Loucy (cell line): ENCODE data around the gene ANAPC5.

Source experiments
- H2AFZ ChIP-seq: fragments of 200-600 bp; sonication (generic); 2 replicates; pipeline ENCODE4 v1.6.0; 2016; ENCODE audit warnings: antibody characterized with exemption, mild to moderate bottlenecking, low read length, moderate library complexity
- H3F3A ChIP-seq: fragments of 200-600 bp; 2 replicates; pipeline ENCODE4 v1.6.0; 2016; ENCODE audit warnings: antibody characterized with exemption, low read depth, mild to moderate bottlenecking
- H3K27me3 ChIP-seq: fragments of 200-600 bp; sonication (generic); 2 replicates; pipeline ENCODE4 v1.6.1; 2014; ENCODE audit warnings: low read length, mild to moderate bottlenecking; ENCODE audit not compliant: insufficient read depth, poor library complexity, severe bottlenecking
- H3K36me3 ChIP-seq: fragments of 200-600 bp; sonication (generic); 2 replicates; pipeline ENCODE4 v1.6.1; 2016; ENCODE audit warnings: low read length; ENCODE audit not compliant: insufficient read depth
- H3K4me1 ChIP-seq: fragments of 200-600 bp; sonication (generic); 2 replicates; pipeline ENCODE4 v1.5.1; 2014; ENCODE audit warnings: low read length, mild to moderate bottlenecking; ENCODE audit not compliant: insufficient read depth, poor library complexity, severe bottlenecking
- H3K4me2 ChIP-seq: fragments of 200-600 bp; sonication (generic); 2 replicates; pipeline ENCODE4 v1.6.0; 2014; ENCODE audit warnings: antibody characterized with exemption, low read length, low read depth, mild to moderate bottlenecking; ENCODE audit not compliant: poor library complexity, severe bottlenecking
- H3K4me3 ChIP-seq: fragments of 200-600 bp; sonication (generic); 2 replicates; pipeline ENCODE4 v1.5.1; 2014; ENCODE audit warnings: low read length, mild to moderate bottlenecking, mixed read lengths; ENCODE audit not compliant: poor library complexity, severe bottlenecking
- H3K79me2 ChIP-seq: fragments of 200-600 bp; sonication (generic); 2 replicates; pipeline ENCODE4 v1.6.1; 2014; ENCODE audit warnings: low read length; ENCODE audit not compliant: insufficient read depth
- H3K9ac ChIP-seq: fragments of 200-600 bp; sonication (generic); 2 replicates; pipeline ENCODE4 v1.6.0; 2014; ENCODE audit warnings: mild to moderate bottlenecking, low read depth, low read length, moderate library complexity; ENCODE audit not compliant: poor library complexity, severe bottlenecking
- H3K9me2 ChIP-seq: fragments of 200-600 bp; sonication (generic); replicated peaks from 2 replicates; pipeline ENCODE4 v1.6.1; 2016; ENCODE audit warnings: low read depth, low read length, mixed read lengths
- H3K9me3 ChIP-seq: fragments of 200-600 bp; sonication (generic); 2 replicates; pipeline ENCODE4 v1.6.1; 2014; ENCODE audit warnings: mild to moderate bottlenecking, antibody characterized with exemption, low read length, low read depth; ENCODE audit not compliant: insufficient read depth
- H4K20me1 ChIP-seq: fragments of 200-600 bp; sonication (generic); 2 replicates; pipeline ENCODE4 v1.6.0; 2014; ENCODE audit warnings: antibody characterized with exemption, low read length, mild to moderate bottlenecking; ENCODE audit not compliant: insufficient read depth, poor library complexity, severe bottlenecking
- EZH2phosphoT487 ChIP-seq: fragments of 200-600 bp; IDR thresholded peaks from 2 replicates; pipeline ENCODE4 v1.6.1; 2018; ENCODE audit warnings: antibody characterized with exemption, mild to moderate bottlenecking, moderate library complexity, borderline replicate concordance
- TF ChIP-seq, protein P1 (sequence below): fragments of 200-600 bp; sonication (generic); conservative IDR thresholded peaks from 2 replicates; pipeline ENCODE4 v1.5.1; 2014; ENCODE audit warnings: mild to moderate bottlenecking, antibody characterized with exemption, low read length

The ANAPC5 gene

DNA sequence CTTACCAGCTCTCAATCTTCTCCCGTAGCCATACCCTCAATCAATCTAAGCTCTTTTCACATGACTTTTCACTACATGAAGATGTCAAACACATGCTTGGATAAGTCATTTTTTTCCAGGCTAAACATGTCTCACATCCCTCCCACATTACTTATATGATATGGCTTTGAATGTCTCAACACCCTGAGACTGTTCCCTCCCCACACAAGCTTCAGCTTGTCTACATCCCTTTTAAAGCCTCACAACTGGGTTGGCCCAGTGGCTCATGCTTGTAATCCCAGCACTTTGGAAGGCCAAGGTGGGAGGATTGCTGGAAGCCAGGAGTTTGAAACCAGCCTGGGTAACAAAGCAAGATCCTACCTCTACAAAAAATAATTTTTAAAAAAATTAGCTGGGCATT lies 18.5 kb downstream of the ANAPC5 start:
- H3K9ac ChIP-seq: no peak overlapping the region
- no peaks in the 10 kb centered on the region for H3K9me3 ChIP-seq
- peaks cover 8% of the 10 kb centered on the region for H4K20me1 ChIP-seq
- H3K4me2 ChIP-seq: no peak overlapping the region
- H3K36me3 ChIP-seq: peaks cover 73% of the 10 kb centered on the region
- H2AFZ ChIP-seq: no peak overlapping the region
- no peaks in the 10 kb centered on the region for H3K9me2 ChIP-seq
- no peaks in the 10 kb centered on the region for H3K4me1 ChIP-seq
- H3K27me3 ChIP-seq: no peaks in the 10 kb centered on the region
- no peaks in the 10 kb centered on the region for H3K79me2 ChIP-seq
- H3K4me3 ChIP-seq: no peak overlapping the region
- no peak for TF ChIP-seq EZH2phosphoT487
- TF ChIP-seq, protein P1, sequence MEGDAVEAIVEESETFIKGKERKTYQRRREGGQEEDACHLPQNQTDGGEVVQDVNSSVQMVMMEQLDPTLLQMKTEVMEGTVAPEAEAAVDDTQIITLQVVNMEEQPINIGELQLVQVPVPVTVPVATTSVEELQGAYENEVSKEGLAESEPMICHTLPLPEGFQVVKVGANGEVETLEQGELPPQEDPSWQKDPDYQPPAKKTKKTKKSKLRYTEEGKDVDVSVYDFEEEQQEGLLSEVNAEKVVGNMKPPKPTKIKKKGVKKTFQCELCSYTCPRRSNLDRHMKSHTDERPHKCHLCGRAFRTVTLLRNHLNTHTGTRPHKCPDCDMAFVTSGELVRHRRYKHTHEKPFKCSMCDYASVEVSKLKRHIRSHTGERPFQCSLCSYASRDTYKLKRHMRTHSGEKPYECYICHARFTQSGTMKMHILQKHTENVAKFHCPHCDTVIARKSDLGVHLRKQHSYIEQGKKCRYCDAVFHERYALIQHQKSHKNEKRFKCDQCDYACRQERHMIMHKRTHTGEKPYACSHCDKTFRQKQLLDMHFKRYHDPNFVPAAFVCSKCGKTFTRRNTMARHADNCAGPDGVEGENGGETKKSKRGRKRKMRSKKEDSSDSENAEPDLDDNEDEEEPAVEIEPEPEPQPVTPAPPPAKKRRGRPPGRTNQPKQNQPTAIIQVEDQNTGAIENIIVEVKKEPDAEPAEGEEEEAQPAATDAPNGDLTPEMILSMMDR: no peak
- H3F3A ChIP-seq: no peaks in the 10 kb centered on the region

DNA sequence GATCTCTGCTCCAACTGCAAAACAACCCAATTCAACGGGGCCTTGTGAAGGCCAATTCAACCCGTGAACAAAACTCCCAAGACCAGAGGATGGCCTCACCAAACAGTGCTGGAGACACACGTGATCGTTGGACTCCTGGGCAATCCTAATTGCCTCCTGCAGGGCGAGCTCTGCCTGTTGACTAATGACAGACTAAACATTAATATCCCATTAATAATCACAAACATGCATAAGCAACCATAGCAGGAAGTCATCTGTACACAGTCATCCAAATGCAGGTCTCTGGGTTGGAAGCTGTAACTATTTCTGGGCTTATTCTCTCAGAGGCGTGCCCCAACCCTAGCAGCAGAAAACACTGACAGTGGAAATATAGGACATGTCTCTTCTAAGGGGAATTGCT lies 21.0 kb downstream of the ANAPC5 start:
- Histone ChIP-seq H3K9me2 (no peaks in the 10 kb centered on the region), H3K4me1 (no peaks in the 10 kb centered on the region), H2AFZ (no peak overlapping the region), H3K4me2 (no peak overlapping the region), H4K20me1 (peaks cover 8% of the 10 kb centered on the region), H3K9ac (no peak overlapping the region), H3K4me3 (no peak overlapping the region), H3K36me3 (peaks cover 90% of the 10 kb centered on the region), H3K79me2 (no peaks in the 10 kb centered on the region), H3K27me3 (no peaks in the 10 kb centered on the region), H3F3A (no peaks in the 10 kb centered on the region), H3K9me3 (no peaks in the 10 kb centered on the region)
- no peak for TF ChIP-seq EZH2phosphoT487
- TF ChIP-seq, protein P1: no peak

DNA sequence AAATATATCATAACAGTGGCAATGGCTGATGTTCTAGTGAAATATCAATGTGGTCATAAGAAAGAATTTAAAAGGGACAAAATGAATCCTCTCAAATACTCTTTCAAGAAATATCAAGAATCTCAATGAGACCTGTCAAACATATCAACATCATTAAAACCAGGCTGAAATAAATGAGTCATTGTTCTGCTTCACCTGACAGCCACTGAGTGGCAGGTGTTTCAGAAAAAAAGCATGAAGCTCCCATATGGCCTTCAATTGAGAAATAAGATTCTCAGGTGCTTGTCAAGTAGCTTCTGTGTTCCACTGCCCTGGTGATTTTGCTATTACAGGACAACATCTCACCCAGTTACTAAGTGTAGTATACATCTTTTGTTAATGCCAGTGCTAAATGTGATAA lies 21.5 kb downstream of the ANAPC5 start:
- no peak overlapping the region for H2AFZ ChIP-seq
- H3K4me2 ChIP-seq: no peak overlapping the region
- no peaks in the 10 kb centered on the region for H3K27me3 ChIP-seq
- no peaks in the 10 kb centered on the region for H3K9me3 ChIP-seq
- TF ChIP-seq, protein P1: no peak
- TF ChIP-seq EZH2phosphoT487: no peak
- H3K79me2 ChIP-seq: no peaks in the 10 kb centered on the region
- peaks cover 8% of the 10 kb centered on the region for H4K20me1 ChIP-seq
- no peaks in the 10 kb centered on the region for H3K4me1 ChIP-seq
- peaks cover 93% of the 10 kb centered on the region for H3K36me3 ChIP-seq
- no peaks in the 10 kb centered on the region for H3K9me2 ChIP-seq
- H3K4me3 ChIP-seq: no peak overlapping the region
- no peak overlapping the region for H3K9ac ChIP-seq
- H3F3A ChIP-seq: no peaks in the 10 kb centered on the region
